ENCODE measurements around the gene MEGF11.
"Not testable (repeated sequence)": the region's sequence is repeated elsewhere in the genome, so short reads cannot be mapped to it uniquely, and the experiment has no call there.

The MEGF11 gene

DNA sequence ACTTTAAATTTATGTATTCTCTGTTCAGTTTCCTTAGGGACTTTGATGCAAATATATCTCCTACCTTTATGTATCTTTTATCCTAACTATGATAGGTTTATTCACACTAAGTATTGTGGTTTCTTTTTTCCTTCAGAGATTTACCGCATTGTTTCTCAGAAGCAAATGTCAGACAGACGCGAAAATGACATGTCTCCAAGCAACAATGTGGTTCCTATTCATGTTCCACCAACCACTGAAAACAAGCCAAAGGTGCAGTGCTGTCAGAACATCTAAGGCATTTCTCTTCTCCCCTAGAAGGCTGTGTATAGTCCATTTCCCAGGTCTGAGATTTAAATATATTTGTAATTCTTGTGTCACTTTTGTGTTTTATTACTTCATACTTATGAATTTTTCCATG lies 366.0 kb downstream of the MEGF11 start:
- DNase-seq (ENCODE audit: low spot score in 2 of 2): no peak

DNA sequence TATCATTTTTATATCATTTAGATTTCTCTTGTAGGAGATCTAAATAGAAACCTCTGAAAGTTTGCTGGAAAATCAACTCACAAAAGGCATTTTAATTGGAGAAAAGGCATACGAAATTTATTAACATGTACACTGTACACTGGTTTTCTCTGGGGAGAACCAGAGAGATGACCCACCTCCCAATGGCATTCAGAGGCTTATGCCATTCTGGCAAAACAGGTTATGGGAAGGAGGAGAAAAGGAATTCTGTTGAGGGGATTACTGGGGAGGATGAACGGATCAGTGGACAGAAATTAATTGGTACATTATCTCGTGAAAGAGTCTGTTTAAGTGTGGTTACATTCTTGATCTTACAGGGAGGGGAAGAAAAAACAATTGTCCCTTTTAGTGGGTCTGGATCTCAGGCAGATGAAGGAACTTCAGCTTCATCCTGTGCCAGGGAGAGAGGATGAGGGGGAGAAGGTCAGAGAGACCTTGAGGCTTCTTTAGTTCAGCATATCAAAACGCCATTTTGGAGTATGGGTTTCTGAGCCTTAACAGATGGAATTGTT lies 367.8 kb downstream of the MEGF11 start:
- Mint-ChIP-seq H3K36me3 (ENCODE audit: insufficient read depth) (peaks cover 46% of the 10 kb centered on the region), H3K4me3 (no peak overlapping the region), H3K4me1 (peaks cover 31% of the 10 kb centered on the region), H3K27ac (ENCODE audit: low read depth) (peak overlapping the region; percentile 47), H3K27me3 (no peaks in the 10 kb centered on the region), H3K9me3 (no peaks in the 10 kb centered on the region)
- no peak for DNase-seq (ENCODE audit: low spot score in 2 of 2)
- no peak for ATAC-seq (replicated peaks; ENCODE audit: extremely low read depth, poor library complexity, severe bottlenecking)

More for the DNA sequence above, 366.0 kb downstream of the MEGF11 start:
- H3K27ac Mint-ChIP-seq (ENCODE audit: low read depth): peak overlapping the region; percentile 47
- no peaks in the 10 kb centered on the region for H3K27me3 Mint-ChIP-seq
- H3K36me3 Mint-ChIP-seq (ENCODE audit: insufficient read depth): peaks cover 39% of the 10 kb centered on the region
- peaks cover 27% of the 10 kb centered on the region for H3K4me1 Mint-ChIP-seq
- ATAC-seq (replicated peaks; ENCODE audit: extremely low read depth, poor library complexity, severe bottlenecking): peak; percentile 92
- H3K9me3 Mint-ChIP-seq: no peaks in the 10 kb centered on the region
- H3K4me3 Mint-ChIP-seq: no peak overlapping the region

DNA sequence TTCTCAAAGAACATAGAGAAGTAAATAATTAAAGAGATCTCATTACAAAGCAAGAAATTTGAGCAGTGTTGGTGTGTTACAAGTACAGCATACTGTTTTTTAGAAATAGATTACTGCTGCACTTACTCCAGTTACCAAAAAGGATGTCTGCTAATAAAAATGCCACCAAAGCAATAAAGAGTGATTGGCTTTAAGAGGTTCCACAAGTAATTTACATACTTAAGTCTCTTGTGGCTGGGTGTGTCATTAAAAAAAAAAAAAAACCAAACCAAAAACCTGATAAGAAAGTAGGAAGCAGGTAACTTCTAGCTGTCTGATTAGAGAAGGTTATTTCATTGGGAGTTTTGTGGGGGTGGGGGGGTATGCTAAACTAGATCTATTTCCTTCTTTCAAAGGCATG lies 369.0 kb downstream of the MEGF11 start:
- ATAC-seq (replicated peaks; ENCODE audit: extremely low read depth, poor library complexity, severe bottlenecking) (no peak), DNase-seq (ENCODE audit: low spot score in 2 of 2) (no peak)
- Mint-ChIP-seq H3K27ac (ENCODE audit: low read depth) (no peak overlapping the region), H3K4me1 (peaks cover 31% of the 10 kb centered on the region), H3K36me3 (ENCODE audit: insufficient read depth) (peaks cover 48% of the 10 kb centered on the region), H3K4me3 (no peak overlapping the region), H3K27me3 (no peaks in the 10 kb centered on the region), H3K9me3 (no peaks in the 10 kb centered on the region)

DNA sequence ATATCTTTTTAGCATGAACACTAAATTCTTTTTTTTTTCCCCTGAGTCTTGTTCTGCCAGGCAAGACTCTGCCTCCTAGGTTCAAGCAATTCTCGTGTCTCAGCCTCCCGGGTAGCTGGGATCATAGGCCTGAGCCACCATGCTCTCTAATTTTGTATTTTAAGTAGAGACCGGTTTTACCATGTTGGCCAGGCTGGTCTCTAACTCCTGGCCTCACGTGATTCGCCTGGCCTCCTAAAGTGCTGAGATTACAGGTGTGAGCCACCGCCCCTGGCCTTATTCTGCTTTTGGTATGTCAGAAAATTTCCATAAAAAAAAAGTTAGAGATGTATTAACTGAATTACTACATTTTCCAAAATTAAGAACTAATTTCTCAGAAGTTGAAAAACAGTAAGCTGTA lies 370.0 kb downstream of the MEGF11 start:
- Mint-ChIP-seq H3K36me3 (ENCODE audit: insufficient read depth) (peaks cover 47% of the 10 kb centered on the region), H3K4me1 (peaks cover 31% of the 10 kb centered on the region), H3K9me3 (no peaks in the 10 kb centered on the region), H3K27ac (ENCODE audit: low read depth) (no peak overlapping the region), H3K27me3 (no peaks in the 10 kb centered on the region), H3K4me3 (no peak overlapping the region)
- ATAC-seq (replicated peaks; ENCODE audit: extremely low read depth, poor library complexity, severe bottlenecking) (no peak), DNase-seq (ENCODE audit: low spot score in 2 of 2) (no peak)

DNA sequence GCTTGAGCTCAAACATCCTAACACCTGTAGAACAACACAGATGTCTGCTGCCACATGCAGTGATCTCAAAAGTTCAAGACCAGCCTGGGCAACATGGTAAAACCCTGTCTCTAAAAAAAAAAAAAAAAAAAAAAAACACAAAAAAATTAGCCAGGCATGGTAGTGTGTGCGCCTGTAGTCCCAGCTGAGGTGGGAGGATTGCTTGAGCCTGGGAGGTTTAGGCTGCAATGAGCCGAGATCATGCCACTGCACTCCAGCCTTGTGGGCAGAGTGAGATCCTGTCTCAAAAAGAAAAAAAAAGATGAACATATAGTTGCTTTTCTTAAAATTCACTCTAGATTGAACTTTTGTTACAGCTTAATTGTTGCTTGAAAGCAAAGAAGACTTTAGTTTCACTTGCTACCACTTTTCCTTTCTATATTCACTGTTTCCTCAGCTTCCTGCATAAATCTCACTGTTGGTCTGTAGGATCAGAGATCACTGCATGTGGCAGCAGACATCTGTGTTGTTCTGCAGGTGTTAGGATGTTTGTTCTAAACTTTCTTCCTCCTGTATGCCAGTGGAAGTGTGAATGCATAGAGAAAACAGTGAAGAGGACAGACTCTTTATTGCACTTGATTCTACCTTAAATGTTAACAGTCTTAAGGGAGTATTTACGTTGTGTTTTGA lies 371.6 kb downstream of the MEGF11 start:
- H3K27me3 Mint-ChIP-seq: no peaks in the 10 kb centered on the region
- H3K4me1 Mint-ChIP-seq: peaks cover 19% of the 10 kb centered on the region
- H3K9me3 Mint-ChIP-seq: no peaks in the 10 kb centered on the region
- no peak overlapping the region for H3K27ac Mint-ChIP-seq (ENCODE audit: low read depth)
- DNase-seq (ENCODE audit: low spot score in 2 of 2): no peak
- H3K4me3 Mint-ChIP-seq: no peak overlapping the region
- ATAC-seq (replicated peaks; ENCODE audit: extremely low read depth, poor library complexity, severe bottlenecking): no peak
- peaks cover 48% of the 10 kb centered on the region for H3K36me3 Mint-ChIP-seq (ENCODE audit: insufficient read depth)

DNA sequence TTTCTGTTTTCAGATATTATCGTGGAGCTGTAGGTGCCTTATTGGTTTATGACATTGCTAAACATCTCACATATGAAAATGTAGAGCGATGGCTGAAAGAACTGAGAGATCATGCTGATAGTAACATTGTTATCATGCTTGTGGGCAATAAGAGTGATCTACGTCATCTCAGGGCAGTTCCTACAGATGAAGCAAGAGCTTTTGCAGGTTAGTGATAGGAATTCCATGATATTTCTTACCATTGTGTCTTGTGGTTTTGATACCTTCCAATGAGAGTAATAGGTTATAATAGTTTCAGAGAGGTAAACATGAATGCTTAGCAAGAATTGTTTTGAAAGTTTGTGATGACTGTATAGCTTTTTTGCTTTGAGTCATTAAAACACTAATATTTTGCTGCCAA lies 375.8 kb downstream of the MEGF11 start:
- peaks cover 45% of the 10 kb centered on the region for H3K36me3 Mint-ChIP-seq (ENCODE audit: insufficient read depth)
- no peak overlapping the region for H3K27ac Mint-ChIP-seq (ENCODE audit: low read depth)
- no peak for DNase-seq (ENCODE audit: low spot score in 2 of 2)
- H3K27me3 Mint-ChIP-seq: no peaks in the 10 kb centered on the region
- no peak overlapping the region for H3K4me3 Mint-ChIP-seq
- H3K9me3 Mint-ChIP-seq: no peaks in the 10 kb centered on the region
- ATAC-seq (replicated peaks; ENCODE audit: extremely low read depth, poor library complexity, severe bottlenecking): no peak
- peaks cover 15% of the 10 kb centered on the region for H3K4me1 Mint-ChIP-seq

DNA sequence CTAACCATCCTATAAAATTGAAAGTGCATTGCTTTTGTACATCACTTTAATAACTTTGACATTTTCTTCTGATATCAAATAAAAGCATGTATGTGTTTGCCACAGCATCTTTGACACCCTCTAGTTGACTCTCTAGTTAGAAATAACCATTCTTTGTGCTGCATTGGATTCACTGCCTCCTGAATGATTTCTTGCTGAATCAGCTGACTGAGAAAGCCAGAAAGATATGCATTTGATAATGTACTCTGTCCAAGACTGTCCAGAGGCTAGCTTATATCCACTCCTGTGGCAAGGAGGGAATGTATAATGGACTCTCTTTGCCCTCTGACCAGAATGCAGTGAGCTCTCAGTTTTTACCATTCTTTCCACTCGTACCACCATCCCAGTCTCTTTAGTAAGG lies 378.1 kb downstream of the MEGF11 start:
- Mint-ChIP-seq H3K4me3 (no peak overlapping the region), H3K27ac (ENCODE audit: low read depth) (no peak overlapping the region), H3K4me1 (peaks cover 26% of the 10 kb centered on the region), H3K36me3 (ENCODE audit: insufficient read depth) (peaks cover 34% of the 10 kb centered on the region), H3K9me3 (no peaks in the 10 kb centered on the region), H3K27me3 (no peaks in the 10 kb centered on the region)
- ATAC-seq (replicated peaks; ENCODE audit: extremely low read depth, poor library complexity, severe bottlenecking) (no peak), DNase-seq (ENCODE audit: low spot score in 2 of 2) (no peak)

DNA sequence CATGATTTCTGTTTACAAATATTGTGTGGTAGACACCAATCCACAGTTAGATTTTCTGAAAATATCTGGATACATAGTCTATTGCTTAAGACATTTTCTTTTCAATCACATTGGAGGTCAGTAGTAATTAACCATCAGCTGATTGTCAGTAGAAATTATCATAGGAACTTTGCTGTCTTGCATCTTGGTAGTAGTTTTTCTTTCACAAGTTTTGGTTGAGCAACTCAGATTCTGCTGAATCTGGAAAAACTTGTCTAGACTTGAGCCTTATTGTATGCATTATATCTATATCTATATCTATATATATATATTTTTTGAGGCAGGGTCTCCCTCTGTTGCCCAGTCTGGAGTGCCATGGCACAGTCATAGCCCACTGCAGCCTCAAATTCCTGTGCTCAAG lies 380.3 kb downstream of the MEGF11 start:
- Mint-ChIP-seq H3K4me3 (no peak overlapping the region), H3K4me1 (peaks cover 47% of the 10 kb centered on the region), H3K27me3 (no peaks in the 10 kb centered on the region), H3K9me3 (no peaks in the 10 kb centered on the region), H3K27ac (ENCODE audit: low read depth) (no peak overlapping the region), H3K36me3 (ENCODE audit: insufficient read depth) (peaks cover 40% of the 10 kb centered on the region)
- DNase-seq (ENCODE audit: low spot score in 2 of 2) (no peak), ATAC-seq (replicated peaks; ENCODE audit: extremely low read depth, poor library complexity, severe bottlenecking) (no peak)

DNA sequence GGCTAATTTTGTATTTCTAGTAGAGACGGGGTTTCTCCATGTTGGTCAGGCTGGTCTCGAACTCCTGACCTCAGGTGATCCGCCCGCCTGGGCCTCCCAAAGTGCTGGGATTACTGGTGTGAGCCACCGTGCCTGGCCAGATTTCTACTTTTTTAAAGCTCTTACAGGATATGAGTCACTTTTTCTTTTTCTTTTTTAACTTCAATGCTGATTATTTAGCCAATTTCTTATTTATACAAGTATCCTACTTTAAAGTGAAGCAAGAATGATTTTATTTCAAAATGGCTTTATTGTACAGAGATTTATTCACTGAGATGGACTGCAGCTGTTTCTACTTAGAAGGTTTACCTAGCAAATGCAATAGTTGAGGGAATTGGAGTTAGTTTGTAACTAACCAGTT lies 381.0 kb downstream of the MEGF11 start:
- not testable (repeated sequence) for H3K27ac Mint-ChIP-seq (ENCODE audit: low read depth); H3K9me3 Mint-ChIP-seq; ATAC-seq (replicated peaks; ENCODE audit: extremely low read depth, poor library complexity, severe bottlenecking); H3K4me3 Mint-ChIP-seq; DNase-seq (ENCODE audit: low spot score in 2 of 2); H3K27me3 Mint-ChIP-seq
- Mint-ChIP-seq H3K36me3 (ENCODE audit: insufficient read depth) (peaks cover 34% of the 10 kb centered on the region), H3K4me1 (peaks cover 47% of the 10 kb centered on the region)

DNA sequence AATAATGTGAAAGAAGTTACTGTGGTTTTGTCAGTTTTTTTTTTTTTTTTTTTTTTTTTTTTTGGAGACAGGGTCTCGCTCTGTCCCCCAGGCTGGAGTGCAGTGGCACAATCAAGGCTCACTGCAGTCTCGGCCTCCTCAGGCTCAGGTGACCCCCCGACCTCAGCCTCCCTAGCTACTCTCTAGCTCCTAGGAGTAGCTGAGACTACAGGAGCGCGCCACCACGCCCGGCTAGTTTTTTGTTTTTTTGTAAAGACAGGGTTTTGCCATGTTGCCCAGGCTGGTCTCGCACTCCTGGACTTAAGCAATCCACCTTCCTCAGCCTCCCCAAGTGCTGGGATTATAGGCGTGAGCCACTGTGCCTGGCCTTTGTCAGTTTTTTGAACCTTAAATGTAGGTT lies 381.7 kb downstream of the MEGF11 start:
- DNase-seq (ENCODE audit: low spot score in 2 of 2); H3K4me3 Mint-ChIP-seq; H3K27ac Mint-ChIP-seq (ENCODE audit: low read depth); ATAC-seq (replicated peaks; ENCODE audit: extremely low read depth, poor library complexity, severe bottlenecking); H3K27me3 Mint-ChIP-seq; H3K9me3 Mint-ChIP-seq: not testable (repeated sequence)
- peaks cover 32% of the 10 kb centered on the region for H3K36me3 Mint-ChIP-seq (ENCODE audit: insufficient read depth)
- H3K4me1 Mint-ChIP-seq: peaks cover 47% of the 10 kb centered on the region

DNA sequence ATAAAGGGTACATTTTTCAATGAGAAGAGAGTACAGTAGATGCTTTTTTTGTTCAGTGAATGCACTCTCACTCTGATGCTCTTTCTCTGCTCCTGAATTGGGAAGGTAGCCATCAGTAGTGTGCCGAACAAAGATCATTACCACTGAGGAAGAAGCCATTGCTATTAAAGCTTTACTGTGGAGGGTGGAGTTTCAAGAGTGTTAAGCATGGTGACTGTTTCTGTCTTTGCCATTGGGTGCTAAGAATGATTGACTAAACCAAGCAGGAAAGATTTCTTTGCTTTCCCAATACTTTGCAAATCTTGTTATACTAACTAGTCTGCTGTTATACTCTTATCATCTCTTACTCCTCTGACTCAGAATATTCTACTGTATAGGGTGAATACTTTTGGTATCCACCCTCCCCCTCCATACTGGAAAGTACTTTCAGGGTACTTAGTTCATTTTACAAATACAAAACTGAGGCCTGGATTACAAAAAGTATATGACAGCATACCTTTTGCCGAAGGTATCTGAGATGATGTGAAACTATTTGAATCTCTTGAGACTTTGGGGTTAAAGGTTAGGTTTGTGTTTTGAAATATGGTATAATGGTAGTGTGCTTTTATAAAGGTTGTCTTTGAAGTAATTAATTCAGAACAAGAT lies 382.5 kb downstream of the MEGF11 start:
- no peaks in the 10 kb centered on the region for H3K9me3 Mint-ChIP-seq
- peak overlapping the region; percentile 99 for H3K4me3 Mint-ChIP-seq
- peak overlapping the region; percentile 98 for H3K27ac Mint-ChIP-seq (ENCODE audit: low read depth)
- H3K36me3 Mint-ChIP-seq (ENCODE audit: insufficient read depth): peaks cover 32% of the 10 kb centered on the region
- DNase-seq (ENCODE audit: low spot score in 2 of 2): no peak
- H3K4me1 Mint-ChIP-seq: peaks cover 47% of the 10 kb centered on the region
- no peaks in the 10 kb centered on the region for H3K27me3 Mint-ChIP-seq
- no peak for ATAC-seq (replicated peaks; ENCODE audit: extremely low read depth, poor library complexity, severe bottlenecking)

DNA sequence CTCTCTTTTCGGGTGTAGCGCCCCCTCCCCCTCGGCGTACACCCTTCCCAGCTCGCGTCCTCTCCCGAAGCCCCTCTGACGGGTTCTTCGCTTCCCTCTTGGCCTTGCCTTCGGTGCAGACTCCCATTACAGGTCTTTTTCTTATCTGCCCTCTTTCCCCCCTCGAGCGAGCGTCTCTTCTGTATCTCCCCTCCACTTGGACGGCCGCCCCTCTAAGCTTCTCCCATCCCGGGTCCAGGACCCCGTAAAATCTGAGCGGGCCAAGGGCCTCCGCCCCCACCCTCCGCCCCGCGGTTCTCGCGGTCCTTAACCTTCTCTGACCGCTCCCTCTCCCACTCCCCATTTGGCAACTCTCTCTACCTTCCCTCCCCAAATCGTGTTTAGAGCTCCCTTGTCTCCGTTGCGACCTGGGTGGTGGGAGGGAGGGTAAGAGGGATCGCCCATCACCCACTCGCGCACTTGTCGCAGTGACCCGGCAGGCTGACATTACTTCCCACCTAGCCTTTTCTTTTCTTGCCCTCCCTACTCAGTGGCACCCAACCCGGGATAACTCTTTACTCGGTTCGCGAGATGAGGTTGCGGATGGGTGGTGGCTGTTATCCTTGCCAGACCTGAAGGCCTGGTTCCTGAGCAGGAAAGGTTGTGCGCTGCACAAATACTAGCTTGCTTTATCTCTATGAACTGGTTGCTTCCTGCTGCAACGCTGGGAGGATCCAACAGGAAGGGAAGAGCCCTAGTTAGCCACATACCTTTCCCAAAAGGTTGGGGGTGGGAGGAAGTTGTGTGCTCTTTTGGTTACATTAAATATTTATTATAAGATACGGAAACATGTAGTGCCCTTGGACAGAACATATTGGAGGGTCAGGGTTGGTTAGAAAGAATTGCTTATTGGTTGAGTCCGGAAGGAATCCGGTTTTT lies 383.3 kb downstream of the MEGF11 start:
- no peaks in the 10 kb centered on the region for H3K9me3 Mint-ChIP-seq
- peaks cover 27% of the 10 kb centered on the region for H3K36me3 Mint-ChIP-seq (ENCODE audit: insufficient read depth)
- H3K27me3 Mint-ChIP-seq: no peaks in the 10 kb centered on the region
- peaks cover 47% of the 10 kb centered on the region for H3K4me1 Mint-ChIP-seq
- DNase-seq (ENCODE audit: low spot score in 2 of 2): no peak
- H3K27ac Mint-ChIP-seq (ENCODE audit: low read depth): peak overlapping the region; percentile 98
- no peak for ATAC-seq (replicated peaks; ENCODE audit: extremely low read depth, poor library complexity, severe bottlenecking)
- peak overlapping the region; percentile 99 for H3K4me3 Mint-ChIP-seq
